HEK293T (cell line): ENCODE measurements around the gene FAM151A.

ENCODE experiments used
- CTCF ChIA-PET: fragments of 350-600 bp; formaldehyde crosslinking; extraction: SDS; loops from one replicate; lab custom pipeline; 2021; ENCODE audit warnings: antibody characterized with exemption, inconsistent platforms; lab: Yijun Ruan, JAX
- POLR2A ChIA-PET: fragments of 350-600 bp; formaldehyde crosslinking; extraction: SDS; loops from one replicate; lab custom pipeline; 2020; ENCODE audit warnings: antibody characterized with exemption, inconsistent platforms; lab: Yijun Ruan, JAX
- DNase-seq: peaks from one replicate; pipeline ENCODE4 v3.0.0; 2012; ENCODE audit warnings: mixed read lengths; ENCODE audit errors: extremely low spot score
- ARNT ChIP-seq: fragments of 450-650 bp; IDR thresholded peaks from 2 replicates; pipeline ENCODE4 v1.6.1; 2017; ENCODE audit warnings: mild to moderate bottlenecking
- BHLHE40 ChIP-seq: fragments of 450-650 bp; IDR thresholded peaks from 2 replicates; pipeline ENCODE4 v1.6.1; 2016; ENCODE audit warnings: mild to moderate bottlenecking, moderate library complexity, borderline replicate concordance
- CTBP1 ChIP-seq: fragments of 450-650 bp; IDR thresholded peaks from 2 replicates; pipeline ENCODE4 v1.6.1; 2016; ENCODE audit warnings: borderline replicate concordance
- ELF4 ChIP-seq: fragments of 450-650 bp; IDR thresholded peaks from 2 replicates; pipeline ENCODE4 v1.6.1; 2017; ENCODE audit warnings: antibody characterized with exemption
- FOXA1 ChIP-seq: fragments of 450-650 bp; IDR thresholded peaks from 2 replicates; pipeline ENCODE4 v1.6.1; 2016; ENCODE audit warnings: mild to moderate bottlenecking
- FOXK2 ChIP-seq: fragments of 450-650 bp; IDR thresholded peaks from 2 replicates; pipeline ENCODE4 v1.6.1; 2016; ENCODE audit warnings: mild to moderate bottlenecking
- FOXM1 ChIP-seq: fragments of 450-650 bp; IDR thresholded peaks from 2 replicates; pipeline ENCODE4 v1.6.1; 2017; ENCODE audit warnings: mild to moderate bottlenecking, borderline replicate concordance
- HDGF ChIP-seq: fragments of 450-650 bp; IDR thresholded peaks from 2 replicates; pipeline ENCODE4 v1.6.1; 2017; ENCODE audit warnings: antibody characterized with exemption, borderline replicate concordance
- L3MBTL2 ChIP-seq: fragments of 450-650 bp; conservative IDR thresholded peaks from 2 replicates; pipeline ENCODE4 v1.6.1; 2016; ENCODE audit warnings: mild to moderate bottlenecking
- LEF1 ChIP-seq: fragments of 450-650 bp; IDR thresholded peaks from 2 replicates; pipeline ENCODE4 v1.6.1; 2017; ENCODE audit warnings: mild to moderate bottlenecking, borderline replicate concordance
- NFRKB ChIP-seq: fragments of 450-650 bp; IDR thresholded peaks from 2 replicates; pipeline ENCODE4 v1.6.1; 2016; ENCODE audit warnings: mild to moderate bottlenecking, moderate library complexity
- PKNOX1 ChIP-seq: fragments of 450-650 bp; IDR thresholded peaks from 2 replicates; pipeline ENCODE4 v1.6.1; 2016
- SP1 ChIP-seq: fragments of 450-650 bp; IDR thresholded peaks from 2 replicates; pipeline ENCODE4 v1.6.1; 2017
- SUZ12 ChIP-seq: fragments of 450-650 bp; IDR thresholded peaks from 2 replicates; pipeline ENCODE4 v1.6.1; 2016; ENCODE audit warnings: mild to moderate bottlenecking
- TARDBP ChIP-seq: fragments of 450-650 bp; IDR thresholded peaks from 2 replicates; pipeline ENCODE4 v1.6.1; 2016
- ZNF384 ChIP-seq: fragments of 450-650 bp; IDR thresholded peaks from 2 replicates; pipeline ENCODE4 v1.6.1; 2016

FAM151A gene

DNA sequence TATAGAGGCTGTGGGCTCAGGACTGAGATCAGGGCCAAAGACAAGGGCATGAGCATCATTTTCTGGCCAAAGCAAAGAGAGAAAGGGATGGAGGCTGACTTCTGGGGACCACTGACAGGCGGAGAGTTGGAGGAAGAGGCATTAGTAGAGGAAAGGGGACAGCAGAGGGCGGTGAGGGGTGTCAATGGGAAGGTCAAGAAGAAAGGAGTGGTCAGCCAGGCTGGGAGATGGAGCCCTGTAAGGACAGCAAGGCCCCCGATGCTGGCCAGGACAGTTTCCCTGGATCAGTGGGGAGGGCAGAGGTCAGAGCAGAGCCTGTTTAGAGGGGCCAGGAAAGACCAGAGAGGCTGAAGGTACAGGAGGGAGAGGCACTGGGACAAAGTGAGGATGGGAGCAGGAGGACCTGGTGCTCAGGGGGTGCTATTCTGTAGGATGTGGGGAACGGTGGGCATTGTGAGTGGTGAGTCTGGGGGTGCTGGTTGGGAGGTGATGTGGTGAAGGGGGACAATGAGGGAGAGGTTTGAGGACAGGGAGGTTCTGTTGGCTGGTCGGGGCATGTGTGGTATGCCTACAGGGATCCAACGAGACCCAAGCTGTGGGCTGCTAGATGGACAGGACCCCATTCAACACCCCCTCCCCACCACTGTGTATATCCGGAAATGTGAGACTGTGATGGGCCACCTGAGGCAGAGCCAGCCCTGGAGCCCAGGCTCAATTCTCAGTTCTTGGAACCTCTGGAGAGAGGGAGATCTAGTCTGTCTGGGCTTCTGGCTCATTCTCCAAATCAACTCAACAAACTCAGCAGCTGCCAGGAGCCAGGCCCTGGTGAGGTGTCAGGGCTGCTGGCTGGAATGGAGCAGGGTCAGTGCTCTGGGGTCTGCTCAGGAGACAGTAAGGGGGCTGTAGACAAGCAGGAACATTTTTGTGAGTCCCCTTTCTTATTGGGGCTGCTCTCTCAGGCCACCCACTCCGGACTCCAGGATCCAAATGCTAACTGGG is 1.4 kb upstream of the FAM151A start:
- DNase-seq = no peak
- ChIA-PET CTCF (no interaction called here), POLR2A (no interaction called here)
- TF ChIP-seq BHLHE40 = no peak
- TF ChIP-seq ELF4 = no peak
- no peak for TF ChIP-seq PKNOX1
- TF ChIP-seq ARNT = no peak
- TF ChIP-seq TARDBP = no peak
- no peak for TF ChIP-seq FOXK2
- TF ChIP-seq L3MBTL2 = no peak
- TF ChIP-seq NFRKB = no peak
- TF ChIP-seq FOXA1 = no peak
- no peak for TF ChIP-seq FOXM1
- TF ChIP-seq HDGF = no peak

- CTCF ChIA-PET = no interaction called here
- TF ChIP-seq PKNOX1 (no peak), BHLHE40 (no peak), FOXA1 (no peak), ELF4 (no peak), SP1 (no peak), TARDBP (no peak)
- POLR2A ChIA-PET = no interaction called here
- no peak for DNase-seq
Measured at GRCh38 chr1:54619749-54620148, 3.6 kb downstream of the FAM151A start.

DNA sequence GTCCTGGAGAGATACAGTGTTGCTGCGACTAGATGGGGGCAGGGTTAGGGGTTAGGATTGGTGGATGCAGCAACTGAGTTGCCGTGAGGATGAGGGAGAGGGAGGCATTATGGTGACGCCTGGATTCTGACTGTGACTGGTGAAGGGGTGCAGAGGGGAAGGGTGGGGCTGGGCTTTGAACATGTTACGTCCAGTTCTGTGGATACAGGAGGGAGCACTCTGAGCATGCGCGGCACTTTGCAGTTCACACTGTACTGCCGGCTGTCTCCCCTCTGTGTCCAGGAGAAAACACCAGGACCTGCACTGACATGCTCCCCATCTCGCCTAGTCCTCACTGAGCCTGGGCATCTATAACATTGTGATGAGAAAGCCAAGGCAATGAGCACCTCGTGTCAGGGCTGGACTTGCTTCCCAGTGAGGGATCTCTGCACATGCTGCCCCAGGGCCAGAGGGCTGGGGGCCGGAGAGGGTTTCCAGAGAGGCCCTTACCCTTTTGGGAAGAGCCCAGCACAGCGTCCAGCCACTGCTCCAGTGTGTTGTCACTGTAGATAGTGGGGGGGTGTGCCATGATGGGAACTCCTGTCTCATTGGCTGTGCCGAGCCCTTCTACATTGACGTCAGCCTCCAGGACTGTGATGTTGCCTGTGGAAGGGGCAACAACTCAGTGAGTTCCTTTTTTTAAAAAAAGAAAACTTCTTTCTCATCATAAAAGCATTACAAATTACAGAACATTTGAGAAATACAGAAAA is 7.6 kb downstream of the FAM151A start:
- CTCF ChIA-PET = no interaction called here
- TF ChIP-seq FOXM1 (no peak), ARNT (no peak), PKNOX1 (no peak), BHLHE40 (no peak), CTBP1 (no peak), SP1 (no peak), SUZ12 (no peak), ZNF384 (no peak), L3MBTL2 (no peak), TARDBP (no peak), LEF1 (no peak), HDGF (no peak), ELF4 (no peak), FOXA1 (no peak)
- POLR2A ChIA-PET = no interaction called here
- DNase-seq = no peak

DNA sequence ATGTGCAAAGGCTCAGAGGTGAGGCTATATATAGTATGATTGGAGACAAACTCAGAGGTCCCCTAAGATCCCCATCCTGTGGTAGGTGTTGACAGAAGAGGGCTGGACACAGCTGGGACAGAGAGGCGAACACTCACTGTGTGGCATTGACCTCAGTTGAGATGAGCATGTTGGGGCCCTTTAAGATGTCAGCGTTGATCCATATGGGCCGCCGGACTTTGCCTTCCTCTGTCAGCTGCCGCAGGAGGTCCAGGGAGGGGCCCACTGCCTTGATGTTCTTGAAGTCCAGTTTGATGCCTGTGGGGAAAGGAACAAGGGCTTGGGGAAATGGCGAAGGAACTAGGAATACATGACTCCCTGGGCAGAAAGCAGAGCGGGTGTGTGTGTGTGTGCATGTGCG is 8.8 kb downstream of the FAM151A start:
- ChIA-PET CTCF (no interaction called here), POLR2A (no interaction called here)
- DNase-seq = no peak
- TF ChIP-seq TARDBP (no peak), SP1 (no peak), ARNT (no peak), L3MBTL2 (no peak)

GRCh38 chr1:54614024-54614423 is 9.3 kb downstream of the FAM151A start:
- no peak for DNase-seq
- ChIA-PET POLR2A (no interaction called here), CTCF (no interaction called here)
- TF ChIP-seq FOXM1 (no peak), HDGF (no peak), NFRKB (no peak), ARNT (no peak), L3MBTL2 (no peak), ZNF384 (no peak), ELF4 (no peak), LEF1 (no peak), PKNOX1 (no peak)

- no peak for TF ChIP-seq PKNOX1
- TF ChIP-seq SP1 = no peak
- no peak for TF ChIP-seq FOXA1
- TF ChIP-seq CTBP1 = no peak
- TF ChIP-seq FOXK2 = no peak
- TF ChIP-seq BHLHE40 = no peak
- TF ChIP-seq LEF1 = no peak
- TF ChIP-seq NFRKB = no peak
- TF ChIP-seq L3MBTL2 = no peak
- TF ChIP-seq FOXM1 = no peak
- CTCF ChIA-PET = no interaction called here
- no peak for DNase-seq
- POLR2A ChIA-PET = no interaction called here
Measured at GRCh38 chr1:54611621-54612020, 11.7 kb downstream of the FAM151A start.
